Activated gamma-delta T cell treated with anti-CD3 and anti-CD28 coated beads, Interleukin-2, amount 50 U/mL, for 16 hours (primary cell): ENCODE data around the gene LTBP1.
"Not testable (repeated sequence)": the region's sequence is repeated elsewhere in the genome, so short reads cannot be mapped to it uniquely, and the experiment has no call there.

Source experiments
- DNase-seq: peaks from one replicate; pipeline ENCODE4 v3.0.0-alpha.2; 2020; ENCODE audit warnings: low read depth

Gene LTBP1

GRCh38 chr2:33042265-33042664 lies 95.5 kb downstream of the LTBP1 start:
- DNase-seq: no peak

- DNase-seq: no peak
Observed at GRCh38 chr2:33042819-33043218, 96.1 kb downstream of the LTBP1 start.

GRCh38 chr2:33047939-33048338 lies 101.2 kb downstream of the LTBP1 start:
- no peak for DNase-seq

DNA sequence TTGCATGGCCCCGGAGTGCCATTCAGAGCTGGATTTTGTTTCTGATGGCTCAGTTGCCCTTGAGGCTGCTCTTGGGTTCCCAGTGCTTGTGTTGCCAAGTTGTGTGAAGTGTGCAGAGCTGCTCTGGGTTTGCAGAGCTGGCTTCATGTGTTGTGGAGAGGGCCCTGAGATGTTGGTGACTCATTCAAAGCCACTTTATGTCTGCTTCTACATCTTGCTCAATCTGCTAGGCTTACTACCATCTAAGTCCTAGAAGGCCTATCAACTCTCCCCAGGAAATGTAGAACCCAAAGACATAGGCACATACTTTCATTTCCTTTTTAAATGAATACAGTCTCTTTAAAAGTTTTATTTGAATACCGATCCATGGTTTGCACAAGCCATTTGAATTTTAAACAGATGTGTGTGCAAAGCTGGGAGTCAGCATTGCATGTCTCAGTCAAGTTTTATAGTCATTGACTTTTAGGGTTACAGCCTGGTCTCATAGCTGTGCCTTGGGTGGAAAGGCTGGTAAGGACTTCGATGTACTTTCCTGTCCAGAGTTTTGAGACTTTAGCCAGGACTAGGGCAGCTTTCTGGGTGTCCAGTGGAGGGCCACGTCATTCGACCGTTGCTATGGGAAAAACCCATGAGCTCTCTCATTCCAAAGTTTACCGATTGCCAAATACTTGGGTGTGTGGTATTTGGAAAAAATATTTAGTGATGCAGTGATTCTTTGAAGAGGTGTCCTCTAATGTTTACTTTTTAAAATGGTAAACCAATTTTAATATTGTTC lies 105.0 kb downstream of the LTBP1 start:
- DNase-seq: no peak

DNA sequence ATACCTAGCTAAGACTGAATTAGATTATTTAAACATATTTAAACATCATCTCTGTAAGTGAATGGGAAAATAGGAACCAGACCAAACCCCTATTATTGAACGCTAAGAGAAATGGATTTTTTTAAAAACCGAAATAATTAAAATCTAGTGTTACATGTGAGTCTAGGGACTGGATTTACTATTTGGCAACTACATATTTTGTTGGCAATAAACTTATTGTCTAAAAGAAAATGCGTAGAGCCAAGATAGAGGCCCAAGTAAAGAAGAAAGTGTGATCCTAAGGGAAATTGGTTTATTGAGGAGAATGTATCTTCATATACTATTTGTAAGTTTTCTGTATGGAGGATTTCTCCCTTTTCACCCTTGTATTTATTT lies 105.6 kb downstream of the LTBP1 start:
- no peak for DNase-seq

DNA sequence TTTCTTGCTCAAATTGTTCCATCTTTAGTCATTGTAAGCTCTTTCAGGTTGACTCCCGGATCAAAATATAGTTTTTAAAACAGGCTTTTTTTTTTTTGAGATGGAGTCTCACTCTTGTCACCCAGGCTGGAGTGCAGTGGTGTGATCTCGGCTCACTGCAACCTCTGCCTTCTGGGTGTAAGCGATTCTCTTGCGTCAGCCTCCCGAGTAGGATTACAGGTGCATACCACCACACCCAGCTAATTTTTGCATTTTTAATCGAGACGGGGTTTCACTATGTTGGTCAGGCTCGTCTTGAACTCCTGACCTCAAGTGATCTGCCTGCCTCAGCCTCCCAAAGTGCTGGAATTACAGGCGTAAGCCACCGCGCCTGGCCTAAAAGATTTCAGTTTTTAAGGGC lies 106.0 kb downstream of the LTBP1 start:
- not testable (repeated sequence) for DNase-seq

DNA sequence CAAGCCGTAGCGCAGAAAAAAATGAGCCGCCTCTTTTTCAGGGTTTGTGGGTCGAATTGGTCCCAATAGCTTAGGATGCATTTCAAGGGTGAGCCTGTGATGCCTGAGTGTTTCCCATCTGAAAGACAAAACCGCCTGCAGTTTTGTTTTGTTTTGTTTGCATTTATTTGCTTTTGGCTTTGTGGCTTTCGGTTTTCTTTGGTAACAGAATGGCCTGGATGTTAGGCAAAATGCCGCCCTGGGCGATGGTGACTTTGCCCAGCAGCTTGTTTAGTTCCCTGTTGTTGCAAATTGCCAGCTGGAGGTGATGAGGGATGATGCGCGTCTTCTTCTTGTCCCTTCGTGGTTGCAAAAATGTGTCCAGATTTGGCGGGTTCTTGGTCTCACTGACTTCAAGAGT lies 109.4 kb downstream of the LTBP1 start:
- DNase-seq: no peak

- not testable (repeated sequence) for DNase-seq
Observed at GRCh38 chr2:33057307-33058028, 110.7 kb downstream of the LTBP1 start.

GRCh38 chr2:33058716-33059470 lies 112.1 kb downstream of the LTBP1 start:
- no peak for DNase-seq

GRCh38 chr2:33059471-33060156 lies 112.9 kb downstream of the LTBP1 start:
- DNase-seq: no peak

DNA sequence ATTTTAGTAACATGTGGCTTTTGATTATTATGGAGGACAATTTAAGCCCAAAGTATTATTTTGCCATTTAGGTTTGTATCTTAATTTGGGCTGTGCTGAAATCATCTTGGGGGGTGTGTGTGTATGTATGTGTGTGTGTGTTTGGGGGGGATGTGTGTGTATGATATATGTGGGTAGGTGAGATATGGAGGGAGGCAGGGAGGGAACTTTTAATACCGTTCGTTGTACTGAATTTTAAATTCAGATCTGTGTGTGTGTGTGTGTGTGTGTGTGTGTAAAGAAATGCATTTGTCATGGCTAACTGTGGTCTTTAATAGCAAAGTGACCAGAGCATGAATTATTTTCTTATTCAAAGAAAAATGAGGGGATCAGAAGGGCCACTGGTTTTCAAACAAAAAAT lies 113.7 kb downstream of the LTBP1 start:
- DNase-seq: no peak

DNA sequence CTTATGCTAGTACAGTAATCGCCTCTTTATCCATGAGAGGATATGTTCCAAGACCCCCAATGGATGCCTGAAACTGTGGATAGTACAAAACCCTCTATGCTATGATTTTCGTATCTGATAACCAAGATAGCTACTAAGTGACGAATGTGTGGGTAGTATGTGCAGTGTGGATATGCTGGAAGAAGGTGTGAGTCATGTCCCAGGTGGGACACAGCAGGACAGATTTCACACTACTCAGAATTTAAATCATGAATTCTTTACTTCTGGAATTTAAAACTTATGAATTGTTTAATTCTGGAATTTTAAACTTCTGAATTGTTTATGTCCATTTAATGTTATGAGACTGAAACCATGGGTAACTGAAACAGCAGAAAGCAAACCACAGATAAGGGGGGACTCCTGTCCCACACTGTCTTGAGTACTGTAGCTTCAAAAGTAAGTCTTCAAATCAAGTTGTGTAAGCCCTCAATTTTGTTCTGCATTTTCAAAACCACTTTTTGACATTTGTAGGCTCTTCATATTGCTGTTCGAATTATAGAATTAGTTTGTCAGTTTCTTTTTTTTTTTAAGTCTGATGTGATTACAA lies 116.0 kb downstream of the LTBP1 start:
- no peak for DNase-seq

DNA sequence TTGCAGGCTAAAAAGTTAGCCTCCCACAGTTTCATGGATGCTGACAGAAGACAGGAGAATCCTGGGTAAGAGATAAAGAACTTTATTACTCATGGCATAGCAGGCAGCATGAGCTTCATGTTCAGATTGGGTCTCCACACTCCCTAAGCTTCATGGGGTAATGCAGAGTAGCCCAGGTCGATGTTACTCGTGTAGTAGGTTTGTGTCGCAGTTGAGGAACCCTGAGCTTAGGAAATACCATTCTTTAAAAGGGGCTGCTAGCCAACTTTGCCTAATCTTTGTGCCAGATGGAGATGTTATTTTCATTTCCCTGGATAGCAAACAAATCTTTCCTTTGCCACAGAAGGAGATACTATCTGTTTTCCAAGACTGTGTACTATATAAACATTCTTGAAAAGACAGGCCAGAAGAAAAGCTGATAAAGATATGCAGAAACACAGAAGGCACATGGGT lies 117.6 kb downstream of the LTBP1 start:
- no peak for DNase-seq

DNA sequence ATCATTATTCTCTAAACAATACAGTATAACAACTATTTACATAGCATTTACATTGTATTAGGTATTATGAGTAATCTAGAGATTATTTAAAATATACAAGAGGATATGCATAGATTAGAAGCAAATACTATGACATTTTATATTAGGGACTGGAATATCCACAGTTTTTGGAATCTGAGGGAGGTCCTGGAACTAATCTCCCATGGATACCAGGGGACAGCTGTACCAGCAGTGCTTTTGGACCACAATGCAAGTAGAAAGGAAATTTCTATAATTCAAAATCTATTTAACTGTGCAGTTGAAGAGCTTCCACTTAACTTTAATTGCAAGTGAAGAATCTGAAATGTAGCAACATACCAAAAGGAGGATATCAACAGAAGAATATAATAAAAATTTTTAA lies 120.8 kb downstream of the LTBP1 start:
- DNase-seq: no peak

DNA sequence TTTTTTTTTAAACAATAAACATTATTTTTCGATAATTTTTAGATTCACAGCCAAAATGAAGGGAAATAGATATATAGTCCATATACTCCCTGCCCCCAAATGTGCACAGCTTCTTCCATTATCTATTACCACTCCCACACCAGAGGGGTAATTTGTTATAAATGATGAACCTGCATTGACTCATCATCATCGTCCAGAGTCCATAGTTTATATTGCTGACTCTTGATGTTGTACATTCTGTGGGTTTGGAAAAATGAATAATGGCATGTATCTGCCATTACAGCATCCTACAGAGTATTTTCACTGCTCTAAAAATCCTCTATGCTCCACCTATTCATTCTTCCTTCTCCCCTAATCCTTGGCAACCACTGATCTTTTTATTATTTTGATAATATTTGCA lies 121.5 kb downstream of the LTBP1 start:
- DNase-seq: no peak

DNA sequence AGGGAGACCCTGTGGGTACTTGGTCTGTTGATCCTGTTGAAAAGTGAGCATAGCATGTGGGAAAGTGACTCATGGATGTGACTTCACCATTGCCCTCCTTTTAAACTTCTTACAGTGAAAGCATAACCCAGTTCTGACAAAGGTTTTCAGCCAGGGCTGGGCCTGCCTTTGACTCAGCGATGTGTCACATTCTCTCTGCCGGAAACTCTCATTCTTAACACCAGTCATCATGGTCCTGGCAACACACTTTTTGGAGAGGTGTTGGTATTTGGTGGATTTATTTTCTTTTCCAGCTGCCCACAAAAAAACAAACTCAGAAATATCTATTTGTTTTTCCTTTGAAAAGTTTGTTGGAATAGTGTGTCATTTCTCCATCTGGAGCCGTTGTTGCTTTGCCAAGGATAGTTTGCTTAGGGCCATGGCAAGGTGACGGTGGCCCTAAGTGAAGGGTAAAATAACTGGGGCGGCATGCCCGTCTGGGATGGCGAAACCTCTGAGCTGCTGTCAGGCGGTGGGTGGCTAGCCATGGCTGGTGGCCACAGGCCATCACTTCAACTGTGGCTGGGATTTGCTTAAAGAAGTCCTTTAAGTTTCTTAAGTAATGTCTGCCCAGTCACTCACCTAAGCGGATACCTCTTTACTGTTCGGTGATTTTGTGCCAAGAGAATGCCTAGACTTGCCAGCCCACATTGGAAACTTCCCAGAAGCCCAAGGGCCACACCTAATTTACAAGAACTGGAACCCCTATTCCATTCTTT lies 123.3 kb downstream of the LTBP1 start:
- no peak for DNase-seq

GRCh38 chr2:33071591-33071990 lies 124.8 kb downstream of the LTBP1 start:
- DNase-seq: no peak

GRCh38 chr2:33072614-33073013 lies 125.9 kb downstream of the LTBP1 start:
- no peak for DNase-seq

GRCh38 chr2:33073018-33073417 lies 126.3 kb downstream of the LTBP1 start:
- DNase-seq: no peak

- DNase-seq: no peak
Observed at GRCh38 chr2:33074197-33074596, 127.4 kb downstream of the LTBP1 start.

- DNase-seq: no peak
Observed at GRCh38 chr2:33077311-33077710, 130.6 kb downstream of the LTBP1 start.
